HEK293 (cell line): ENCODE measurements around the gene CKS2.

Experiments
- CTCF ChIA-PET: fragments of 350-600 bp; formaldehyde crosslinking; extraction: SDS; loops from one replicate; lab custom pipeline; 2021; ENCODE audit warnings: antibody characterized with exemption; lab: Yijun Ruan, JAX
- POLR2A ChIA-PET: fragments of 300-600 bp; formaldehyde crosslinking; extraction: SDS; loops from one replicate; lab custom pipeline; 2020; ENCODE audit warnings: antibody characterized with exemption, inconsistent platforms; lab: Yijun Ruan, JAX
- H3K27ac ChIP-seq: fragments of 200-500 bp; sonication (Bioruptor generic); 2 replicates; pipeline ENCODE4 v1.5.1; 2014; ENCODE audit warnings: low read depth, low read length, control low read depth, inconsistent platforms; ENCODE audit errors: extremely low read depth
- H3K36me3 ChIP-seq, 2 experiments: fragments of 200-500 bp in 1 of 2; sonication (Bioruptor generic) in 1 of 2; 1 replicate in 1 of 2; 2 replicates in 1 of 2; pipeline ENCODE4 v1.5.1; 2014 to 2017; ENCODE audit warnings: inconsistent platforms in 2 of 2, low read length in 2 of 2; ENCODE audit not compliant: control insufficient read depth in 2 of 2, insufficient read depth in 1 of 2
- H3K4me1 ChIP-seq: fragments of 200-500 bp; sonication (Bioruptor generic); 2 replicates; pipeline ENCODE4 v1.5.1; 2014; ENCODE audit warnings: mild to moderate bottlenecking, low read length, inconsistent platforms; ENCODE audit not compliant: control insufficient read depth, insufficient read depth
- H3K4me3 ChIP-seq: 2 replicates; pipeline ENCODE4 v1.5.1; 2011; ENCODE audit warnings: low read depth, mild to moderate bottlenecking, control low read depth, low read length, moderate library complexity
- H3K9me3 ChIP-seq: fragments of 200-500 bp; sonication (Bioruptor generic); 2 replicates; pipeline ENCODE4 v1.5.1; 2014; ENCODE audit warnings: low read depth, low read length, inconsistent platforms; ENCODE audit not compliant: control insufficient read depth, insufficient read depth
- CTCF ChIP-seq: fragments of 450-650 bp; formaldehyde crosslinking; IDR thresholded peaks from 2 replicates; pipeline ENCODE4 v1.5.1; 2016; ENCODE audit warnings: missing biosample characterization, missing genetic modification characterization
- HIC1 ChIP-seq: fragments of 450-650 bp; formaldehyde crosslinking; IDR thresholded peaks from 2 replicates; pipeline ENCODE4 v1.5.1; 2016; ENCODE audit warnings: missing biosample characterization, missing genetic modification characterization
- ZBTB10 ChIP-seq: fragments of 450-650 bp; formaldehyde crosslinking; IDR thresholded peaks from 2 replicates; pipeline ENCODE4 v1.5.1; 2016; ENCODE audit warnings: missing biosample characterization, missing genetic modification characterization
- ZBTB49 ChIP-seq: fragments of 450-650 bp; formaldehyde crosslinking; IDR thresholded peaks from 2 replicates; pipeline ENCODE4 v1.5.1; 2016; ENCODE audit warnings: missing biosample characterization, missing genetic modification characterization, low read depth
- ZNF112 ChIP-seq: fragments of 450-650 bp; formaldehyde crosslinking; IDR thresholded peaks from 2 replicates; pipeline ENCODE4 v1.5.0; 2017; ENCODE audit warnings: missing biosample characterization, missing genetic modification characterization
- ZNF146 ChIP-seq: fragments of 450-650 bp; formaldehyde crosslinking; IDR thresholded peaks from 2 replicates; pipeline ENCODE4 v1.5.1; 2016; ENCODE audit warnings: missing biosample characterization, missing genetic modification characterization
- ZNF302 ChIP-seq: fragments of 450-650 bp; formaldehyde crosslinking; IDR thresholded peaks from 2 replicates; pipeline ENCODE4 v1.5.1; 2016; ENCODE audit warnings: missing biosample characterization, missing genetic modification characterization, low read depth
- ZNF416 ChIP-seq: fragments of 450-650 bp; formaldehyde crosslinking; IDR thresholded peaks from 2 replicates; pipeline ENCODE4 v1.5.1; 2016; ENCODE audit warnings: missing biosample characterization, missing genetic modification characterization
- ZNF423 ChIP-seq: fragments of 450-650 bp; formaldehyde crosslinking; IDR thresholded peaks from 2 replicates; pipeline ENCODE4 v1.5.1; 2016; ENCODE audit warnings: missing biosample characterization, missing genetic modification characterization
- ZNF513 ChIP-seq: fragments of 450-650 bp; IDR thresholded peaks from 2 replicates; pipeline ENCODE4 v1.5.1; 2018; ENCODE audit warnings: missing biosample characterization, missing genetic modification characterization
- ZNF529 ChIP-seq: fragments of 450-650 bp; formaldehyde crosslinking; IDR thresholded peaks from 2 replicates; pipeline ENCODE4 v1.5.1; 2017; ENCODE audit warnings: missing genetic modification characterization, missing biosample characterization; ENCODE audit not compliant: insufficient replicate concordance
- ZNF560 ChIP-seq: fragments of 450-650 bp; formaldehyde crosslinking; IDR thresholded peaks from 2 replicates; pipeline ENCODE4 v1.5.1; 2017; ENCODE audit warnings: missing biosample characterization, missing genetic modification characterization, borderline replicate concordance
- ZNF629 ChIP-seq: fragments of 450-650 bp; formaldehyde crosslinking; IDR thresholded peaks from 2 replicates; pipeline ENCODE4 v1.5.1; 2017; ENCODE audit warnings: missing biosample characterization, missing genetic modification characterization
- ZNF830 ChIP-seq: fragments of 450-650 bp; IDR thresholded peaks from 2 replicates; pipeline ENCODE4 v1.5.0; 2018; ENCODE audit warnings: missing biosample characterization, missing genetic modification characterization, low read depth, mild to moderate bottlenecking, moderate library complexity

Gene CKS2

GRCh38 chr9:89309166-89309565, 1.8 kb upstream of the CKS2 start:
- TF ChIP-seq ZNF830 (tag by site-specific recombination) = no peak
- TF ChIP-seq ZNF416 = no peak
- TF ChIP-seq ZNF513 (tag by site-specific recombination) = no peak
- no peak for TF ChIP-seq ZNF560
- no peak for TF ChIP-seq HIC1
- TF ChIP-seq ZNF629 (tag by site-specific recombination) = no peak
- no peak for TF ChIP-seq CTCF (tag by site-specific recombination)
- no peak for TF ChIP-seq ZNF112 (tag by site-specific recombination)
- no peak for TF ChIP-seq ZNF146
- TF ChIP-seq ZBTB49 (tag by site-specific recombination) = no peak
- no peak for TF ChIP-seq ZBTB10 (tag by site-specific recombination)
- TF ChIP-seq ZNF302 (tag by site-specific recombination) = no peak
- TF ChIP-seq ZNF529 = no peak
- TF ChIP-seq ZNF423 = no peak
- H3K27ac ChIP-seq = no peak overlapping the region
- H3K9me3 ChIP-seq = no peaks in the 10 kb centered on the region
- ChIA-PET CTCF (no interaction called here), POLR2A (interaction anchor here (0.6 kb wide), 1 partner anchor 1038 kb away, joined by 3 read pairs; no protein-coding TSS in a partner anchor)
- peaks cover 5% of the 10 kb centered on the region; the same call in 1 of the 2 replicates for H3K4me1 ChIP-seq
- H3K4me3 ChIP-seq = no peak overlapping the region
- H3K36me3 ChIP-seq = peaks cover 0 to 23% of the 10 kb centered on the region in 2 experiments; a peak in 1 of 3 replicates
